ENCODE results near the gene PRDX4.
A peak's percentile ranks its signal among the peaks of the same experiment; 100 is the strongest.
"Not testable (repeated sequence)": the region's sequence is repeated elsewhere in the genome, so short reads cannot be mapped to it uniquely, and the experiment has no call there.

The PRDX4 gene

GRCh38 chrX:23633834-23634580 is 33.3 kb upstream of the PRDX4 start:
- no peak overlapping the region for H3K4me3 ChIP-seq (replicated peaks in 1 of 2; ENCODE audit: low read depth in 2 of 2, low read length in 2 of 2)
- no peak for TF ChIP-seq CTCF (IDR thresholded peaks at IDR 0.05; ENCODE audit: low read depth, low read length)
- peak; percentile 0 to 5 for DNase-seq (ENCODE audit: low read depth in 2 of 2)

- H3K4me3 ChIP-seq (replicated peaks in 1 of 2; ENCODE audit: low read depth in 2 of 2, low read length in 2 of 2), result no peak overlapping the region
- DNase-seq (ENCODE audit: low read depth in 2 of 2), result no peak
- no peak for TF ChIP-seq CTCF (IDR thresholded peaks at IDR 0.05; ENCODE audit: low read depth, low read length)
Observed at GRCh38 chrX:23637187-23637586, 30.1 kb upstream of the PRDX4 start.

- no peak for DNase-seq (ENCODE audit: low read depth in 2 of 2)
- H3K4me3 ChIP-seq (replicated peaks in 1 of 2; ENCODE audit: low read depth in 2 of 2, low read length in 2 of 2), result no peak overlapping the region
- no peak for TF ChIP-seq CTCF (IDR thresholded peaks at IDR 0.05; ENCODE audit: low read depth, low read length)
Observed at GRCh38 chrX:23643020-23643419, 24.3 kb upstream of the PRDX4 start.

- peak in 1 of 2 donors; percentile 9 for DNase-seq (ENCODE audit: low read depth in 2 of 2)
- H3K4me3 ChIP-seq (replicated peaks in 1 of 2; ENCODE audit: low read depth in 2 of 2, low read length in 2 of 2), result no peak overlapping the region
- TF ChIP-seq CTCF (IDR thresholded peaks at IDR 0.05; ENCODE audit: low read depth, low read length), result no peak
Observed at GRCh38 chrX:23644744-23645143, 22.5 kb upstream of the PRDX4 start.

GRCh38 chrX:23656091-23656490 is 11.2 kb upstream of the PRDX4 start:
- no peak for DNase-seq (ENCODE audit: low read depth in 2 of 2)
- no peak overlapping the region for H3K4me3 ChIP-seq (replicated peaks in 1 of 2; ENCODE audit: low read depth in 2 of 2, low read length in 2 of 2)
- TF ChIP-seq CTCF (IDR thresholded peaks at IDR 0.05; ENCODE audit: low read depth, low read length), result no peak

- TF ChIP-seq CTCF (IDR thresholded peaks at IDR 0.05; ENCODE audit: low read depth, low read length), result no peak
- no peak overlapping the region for H3K4me3 ChIP-seq (replicated peaks in 1 of 2; ENCODE audit: low read depth in 2 of 2, low read length in 2 of 2)
- peak; percentile 3 to 32 for DNase-seq (ENCODE audit: low read depth in 2 of 2)
Observed at GRCh38 chrX:23656684-23657083, 10.6 kb upstream of the PRDX4 start.

- TF ChIP-seq CTCF (IDR thresholded peaks at IDR 0.05; ENCODE audit: low read depth, low read length), result no peak
- no peak for DNase-seq (ENCODE audit: low read depth in 2 of 2)
- H3K4me3 ChIP-seq (replicated peaks in 1 of 2; ENCODE audit: low read depth in 2 of 2, low read length in 2 of 2), result no peak overlapping the region
Observed at GRCh38 chrX:23659339-23659738, 8.0 kb upstream of the PRDX4 start.

- not testable (repeated sequence) for DNase-seq (ENCODE audit: low read depth in 2 of 2); H3K4me3 ChIP-seq (replicated peaks in 1 of 2; ENCODE audit: low read depth in 2 of 2, low read length in 2 of 2)
Observed at GRCh38 chrX:23660083-23660765, 7.1 kb upstream of the PRDX4 start.

Measured in cardiac fibroblast (primary cell).